Measurements from ENCODE around the gene PPP1R16B.

DNA sequence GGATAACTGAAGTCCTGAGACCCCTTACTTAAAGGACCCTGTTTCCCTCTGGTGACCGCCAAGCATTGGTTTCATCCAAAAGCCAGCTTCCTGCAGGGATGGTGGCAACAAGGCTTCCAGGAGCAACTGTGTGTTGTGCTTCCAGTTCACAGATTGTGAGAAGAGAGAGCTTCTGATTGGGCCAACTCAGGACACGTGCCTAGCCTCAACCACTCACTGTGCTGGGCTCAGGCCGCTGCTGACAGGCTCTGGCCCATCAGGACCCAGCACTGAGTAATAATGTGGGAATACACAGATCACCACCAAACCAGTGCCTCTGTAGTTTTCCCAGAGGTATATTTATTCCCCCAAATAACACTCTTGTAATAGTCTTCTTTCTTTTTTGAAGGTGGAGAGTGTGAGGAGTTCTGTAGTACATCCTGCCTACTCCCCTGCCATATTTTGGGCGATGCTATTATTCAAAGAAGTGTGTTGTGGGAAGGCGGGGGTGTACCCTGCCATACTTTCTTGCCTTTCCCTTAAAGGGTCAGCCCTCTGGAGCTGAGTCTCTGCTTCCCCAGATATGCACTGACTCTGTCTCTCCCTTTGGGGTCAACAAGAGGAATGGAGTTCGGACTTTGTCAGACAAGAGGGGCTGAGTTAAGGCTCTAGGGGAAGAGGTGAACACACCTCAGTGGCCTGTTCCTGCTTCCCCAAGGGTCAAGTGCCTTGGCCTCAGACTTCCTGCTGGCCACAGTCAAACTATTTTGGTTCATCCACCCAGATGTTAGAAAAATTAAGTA is 23.2 kb downstream of the PPP1R16B start:
- TF ChIP-seq, protein P1, sequence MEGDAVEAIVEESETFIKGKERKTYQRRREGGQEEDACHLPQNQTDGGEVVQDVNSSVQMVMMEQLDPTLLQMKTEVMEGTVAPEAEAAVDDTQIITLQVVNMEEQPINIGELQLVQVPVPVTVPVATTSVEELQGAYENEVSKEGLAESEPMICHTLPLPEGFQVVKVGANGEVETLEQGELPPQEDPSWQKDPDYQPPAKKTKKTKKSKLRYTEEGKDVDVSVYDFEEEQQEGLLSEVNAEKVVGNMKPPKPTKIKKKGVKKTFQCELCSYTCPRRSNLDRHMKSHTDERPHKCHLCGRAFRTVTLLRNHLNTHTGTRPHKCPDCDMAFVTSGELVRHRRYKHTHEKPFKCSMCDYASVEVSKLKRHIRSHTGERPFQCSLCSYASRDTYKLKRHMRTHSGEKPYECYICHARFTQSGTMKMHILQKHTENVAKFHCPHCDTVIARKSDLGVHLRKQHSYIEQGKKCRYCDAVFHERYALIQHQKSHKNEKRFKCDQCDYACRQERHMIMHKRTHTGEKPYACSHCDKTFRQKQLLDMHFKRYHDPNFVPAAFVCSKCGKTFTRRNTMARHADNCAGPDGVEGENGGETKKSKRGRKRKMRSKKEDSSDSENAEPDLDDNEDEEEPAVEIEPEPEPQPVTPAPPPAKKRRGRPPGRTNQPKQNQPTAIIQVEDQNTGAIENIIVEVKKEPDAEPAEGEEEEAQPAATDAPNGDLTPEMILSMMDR (IDR thresholded peaks at IDR 0.05) = no peak
- no peak for TF ChIP-seq POLR2A (IDR thresholded peaks at IDR 0.05)
- no peak for TF ChIP-seq POLR2AphosphoS5 (IDR thresholded peaks at IDR 0.05)
- no peak for TF ChIP-seq EP300 (IDR thresholded peaks at IDR 0.05; ENCODE audit: low read depth)

Measured in transverse colon (tissue), 4 donors.